SK-N-SH treated with all-trans-retinoic acid at 6 μM for 48 hours (cell line): Measurements from ENCODE around the gene WDR88.

ENCODE experiments used
- CREB5 ChIP-seq: fragments of 250-450 bp; sonication (Bioruptor Pico); IDR thresholded peaks from 2 replicates; pipeline ENCODE4 v1.5.1; 2020; ENCODE audit warnings: low read depth, mild to moderate bottlenecking, moderate library complexity
- POU6F1 ChIP-seq: fragments of 250-450 bp; sonication (Bioruptor Pico); IDR thresholded peaks from 2 replicates; pipeline ENCODE4 v1.8.0; 2021; ENCODE audit warnings: low read depth, mild to moderate bottlenecking, moderate library complexity, borderline replicate concordance
- ZNF8 ChIP-seq: fragments of 450-650 bp; formaldehyde crosslinking; IDR thresholded peaks from 2 replicates; pipeline ENCODE4 v1.5.0; 2020; ENCODE audit warnings: mild to moderate bottlenecking, moderate library complexity

- TF ChIP-seq ZNF8 (no peak), POU6F1 (no peak), CREB5 (CRISPR knock-in tag) (no peak)
Measured at GRCh38 chr19:33194886-33195644, 63.2 kb downstream of the WDR88 start.
